IPS-18c (cell line): ENCODE results near the gene HOXB3.

Experiments used
- H3K4me3 ChIP-seq: 2 replicates; pipeline ENCODE4 v1.7.0; 2013; ENCODE audit warnings: low read depth, mild to moderate bottlenecking, low read length, moderate library complexity; ENCODE audit not compliant: insufficient read depth
- H3K9me3 ChIP-seq: one replicate; pipeline ENCODE4 v1.6.1; 2013; ENCODE audit warnings: mild to moderate bottlenecking, low read length, moderate library complexity; ENCODE audit not compliant: control insufficient read depth, insufficient read depth

The HOXB3 gene

GRCh38 chr17:48558057-48558830 lies 31.8 kb downstream of the HOXB3 start:
- Histone ChIP-seq H3K4me3 (no peak overlapping the region), H3K9me3 (no peaks in the 10 kb centered on the region)

GRCh38 chr17:48556576-48557401 lies 33.3 kb downstream of the HOXB3 start:
- H3K4me3 ChIP-seq: no peak overlapping the region
- no peaks in the 10 kb centered on the region for H3K9me3 ChIP-seq

DNA sequence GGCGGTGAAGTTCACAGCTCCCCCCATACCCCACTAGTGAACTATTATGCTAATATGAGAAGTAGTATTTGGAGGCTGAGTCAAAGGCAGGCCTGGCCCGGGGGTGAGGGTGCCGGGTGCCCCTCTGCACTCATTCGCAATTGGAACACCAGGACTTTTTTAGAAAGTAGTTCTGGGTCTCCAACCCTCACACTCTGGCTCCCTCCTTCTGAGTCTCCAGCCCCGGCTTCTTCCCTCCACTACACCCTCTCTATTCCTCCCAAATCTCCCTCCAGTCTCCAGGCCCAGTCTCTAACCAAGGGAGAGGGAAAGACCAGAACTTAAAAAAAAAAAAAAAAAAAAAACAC lies 33.8 kb downstream of the HOXB3 start:
- Histone ChIP-seq H3K4me3 (no peak overlapping the region), H3K9me3 (no peaks in the 10 kb centered on the region)

- H3K4me3 ChIP-seq: no peak overlapping the region; the same call in 1 of the 2 replicates
- no peaks in the 10 kb centered on the region for H3K9me3 ChIP-seq
These were observed 34.5 kb downstream of the HOXB3 start for GRCh38 chr17:48555258-48556228.

DNA sequence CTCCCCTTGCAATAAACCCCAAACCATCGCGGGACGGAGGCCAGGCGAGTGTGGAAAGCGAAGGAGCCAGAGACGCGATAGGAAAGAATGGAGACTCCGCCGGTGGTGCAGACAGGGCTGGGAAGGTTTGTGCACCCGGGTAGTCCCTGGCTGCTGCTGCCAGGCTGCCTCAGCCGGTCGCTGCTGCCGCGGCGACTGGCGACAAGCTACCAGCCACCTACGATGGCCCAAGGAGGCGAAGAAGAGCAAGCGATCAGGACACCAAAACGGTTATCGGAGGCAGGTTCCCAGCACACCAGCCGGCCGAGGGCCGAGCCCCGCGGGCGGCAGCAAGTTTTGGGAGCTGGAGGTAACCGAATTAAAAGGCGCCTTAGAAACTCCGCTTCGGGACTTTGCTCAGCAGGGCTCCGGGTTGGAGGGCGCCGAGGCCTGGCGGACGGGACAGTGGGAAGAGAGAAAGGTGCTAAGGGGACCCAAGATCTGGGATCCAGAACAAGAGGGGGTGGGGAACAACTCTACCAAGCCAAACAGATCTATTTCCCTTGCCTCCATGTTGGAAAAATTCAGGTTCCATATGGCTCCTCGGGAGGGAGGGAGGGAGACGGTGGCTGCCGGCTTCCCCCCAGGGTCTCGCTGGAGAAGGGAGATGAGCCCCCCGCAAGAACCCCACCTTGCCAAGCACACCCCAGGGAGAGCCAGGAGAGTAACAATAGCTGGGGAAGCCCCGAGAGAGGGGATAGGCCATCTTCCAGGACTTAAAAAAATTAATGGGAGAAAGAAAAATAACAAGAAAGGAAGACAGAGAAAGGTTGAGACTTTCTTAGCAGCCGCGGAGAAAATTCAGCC lies 35.4 kb downstream of the HOXB3 start:
- Histone ChIP-seq H3K4me3 (no peak overlapping the region; the same call in 1 of the 2 replicates), H3K9me3 (no peaks in the 10 kb centered on the region)

- H3K4me3 ChIP-seq: no peak overlapping the region
- no peaks in the 10 kb centered on the region for H3K9me3 ChIP-seq
These were observed 36.2 kb downstream of the HOXB3 start for GRCh38 chr17:48553826-48554225.

DNA sequence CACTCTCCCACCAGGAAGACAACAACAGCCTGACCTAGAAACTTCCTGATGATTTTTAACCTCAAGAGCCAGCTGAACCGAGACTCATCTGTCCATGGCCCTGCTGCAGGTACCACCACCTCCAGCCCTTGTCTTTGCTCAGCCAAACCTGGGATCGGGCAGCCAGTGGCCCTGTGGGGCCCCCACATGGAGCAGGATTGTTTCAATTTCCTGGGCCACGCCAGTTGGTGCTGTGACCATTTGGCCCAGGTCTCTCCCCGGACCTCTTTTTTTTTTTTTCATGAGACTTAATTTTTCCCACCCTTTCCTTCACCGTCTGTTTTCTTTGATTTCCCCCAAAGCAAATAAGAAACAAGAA lies 36.9 kb downstream of the HOXB3 start:
- Histone ChIP-seq H3K9me3 (no peaks in the 10 kb centered on the region), H3K4me3 (no peak overlapping the region)

DNA sequence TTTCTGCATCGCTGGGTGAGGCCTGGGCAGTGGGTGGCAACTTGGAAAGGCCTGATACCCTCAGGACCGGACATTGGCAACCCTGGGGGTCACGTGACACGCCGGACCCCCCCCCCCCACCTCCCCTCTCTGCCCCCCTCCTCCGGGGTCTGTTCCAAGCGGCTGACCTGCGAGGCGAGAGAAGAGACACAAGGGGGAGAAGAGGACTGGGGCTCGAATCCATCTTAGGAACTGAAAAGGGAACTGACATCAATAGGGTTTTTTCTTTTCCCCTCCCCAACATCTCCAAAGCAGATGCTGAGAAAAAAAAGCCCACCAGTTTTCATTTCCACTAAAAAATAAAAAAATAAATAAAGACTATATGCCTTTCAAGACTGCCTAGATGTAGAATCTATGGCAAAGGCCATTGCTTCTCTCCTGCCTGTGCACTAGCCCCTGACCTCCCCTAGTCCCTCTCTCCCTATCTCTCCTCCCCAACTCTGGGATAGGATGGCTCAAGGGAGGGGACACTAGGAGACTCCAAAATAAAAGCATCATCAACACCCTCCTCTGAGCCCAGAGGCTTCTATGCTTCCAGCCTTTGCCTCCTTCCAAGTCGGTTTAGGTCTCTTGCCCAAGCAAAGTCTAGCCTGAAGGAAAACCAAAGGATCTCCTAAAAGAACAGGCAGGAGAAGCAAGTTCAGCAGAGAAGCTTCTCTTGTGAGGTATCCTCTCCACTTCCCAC lies 37.4 kb downstream of the HOXB3 start:
- no peak overlapping the region for H3K4me3 ChIP-seq
- H3K9me3 ChIP-seq: no peaks in the 10 kb centered on the region

GRCh38 chr17:48551596-48552465 lies 38.2 kb downstream of the HOXB3 start:
- Histone ChIP-seq H3K9me3 (no peaks in the 10 kb centered on the region), H3K4me3 (no peak overlapping the region; the same call in 1 of the 2 replicates)

DNA sequence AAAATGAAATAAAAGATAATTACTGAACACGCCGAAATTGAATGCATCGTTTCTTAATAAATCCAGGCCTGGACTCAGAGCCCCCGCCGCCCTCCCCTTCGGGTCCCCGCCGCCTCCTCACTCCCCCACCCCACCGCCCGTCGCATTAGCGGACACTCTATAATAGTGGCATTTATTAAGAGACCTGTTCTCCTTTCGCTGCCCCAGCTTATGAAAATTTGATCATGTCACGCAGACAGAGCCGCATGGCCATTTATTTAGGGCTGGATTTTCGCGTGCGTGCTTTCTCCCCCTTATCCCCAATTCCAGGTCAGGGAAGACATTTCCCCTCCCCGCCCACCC lies 38.9 kb downstream of the HOXB3 start:
- no peak overlapping the region for H3K4me3 ChIP-seq
- H3K9me3 ChIP-seq: no peaks in the 10 kb centered on the region

GRCh38 chr17:48550502-48551213 lies 39.4 kb downstream of the HOXB3 start:
- Histone ChIP-seq H3K9me3 (no peaks in the 10 kb centered on the region), H3K4me3 (peak overlapping the region; percentile 31; the same call in 1 of the 2 replicates)

DNA sequence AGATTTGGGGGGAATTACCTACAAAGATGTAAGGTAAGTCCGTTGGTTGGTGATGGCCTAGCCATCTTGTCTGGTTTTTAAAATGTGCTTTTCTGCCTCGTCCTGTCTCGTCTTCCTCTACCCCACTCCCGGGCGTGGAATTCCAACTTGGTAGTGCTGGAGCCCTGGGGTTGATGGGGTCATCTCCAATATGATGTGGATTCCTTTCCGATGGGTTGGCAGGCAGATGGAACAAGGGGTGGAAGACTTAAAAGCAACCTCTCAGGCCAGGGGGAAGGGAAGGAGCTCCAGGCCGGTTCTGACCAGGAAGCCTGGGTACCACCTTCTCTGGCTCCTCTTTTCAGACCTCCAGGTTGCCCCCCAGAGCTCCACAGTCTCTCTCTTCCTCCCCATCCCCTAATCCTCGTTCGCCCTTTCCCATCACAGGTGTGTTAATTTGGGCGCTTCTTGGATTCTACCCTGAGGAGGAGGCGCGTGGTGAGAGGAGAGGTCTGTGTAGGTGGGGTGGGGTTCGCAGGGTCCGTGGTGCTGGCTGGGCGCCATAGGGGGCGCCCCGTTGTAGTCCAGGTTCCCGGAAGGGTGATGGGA lies 40.0 kb downstream of the HOXB3 start:
- peak overlapping the region; percentile 31; the same call in 1 of the 2 replicates for H3K4me3 ChIP-seq
- H3K9me3 ChIP-seq: no peaks in the 10 kb centered on the region

- Histone ChIP-seq H3K4me3 (no peak overlapping the region), H3K9me3 (no peaks in the 10 kb centered on the region)
These were observed 40.8 kb downstream of the HOXB3 start for GRCh38 chr17:48549281-48549630.

DNA sequence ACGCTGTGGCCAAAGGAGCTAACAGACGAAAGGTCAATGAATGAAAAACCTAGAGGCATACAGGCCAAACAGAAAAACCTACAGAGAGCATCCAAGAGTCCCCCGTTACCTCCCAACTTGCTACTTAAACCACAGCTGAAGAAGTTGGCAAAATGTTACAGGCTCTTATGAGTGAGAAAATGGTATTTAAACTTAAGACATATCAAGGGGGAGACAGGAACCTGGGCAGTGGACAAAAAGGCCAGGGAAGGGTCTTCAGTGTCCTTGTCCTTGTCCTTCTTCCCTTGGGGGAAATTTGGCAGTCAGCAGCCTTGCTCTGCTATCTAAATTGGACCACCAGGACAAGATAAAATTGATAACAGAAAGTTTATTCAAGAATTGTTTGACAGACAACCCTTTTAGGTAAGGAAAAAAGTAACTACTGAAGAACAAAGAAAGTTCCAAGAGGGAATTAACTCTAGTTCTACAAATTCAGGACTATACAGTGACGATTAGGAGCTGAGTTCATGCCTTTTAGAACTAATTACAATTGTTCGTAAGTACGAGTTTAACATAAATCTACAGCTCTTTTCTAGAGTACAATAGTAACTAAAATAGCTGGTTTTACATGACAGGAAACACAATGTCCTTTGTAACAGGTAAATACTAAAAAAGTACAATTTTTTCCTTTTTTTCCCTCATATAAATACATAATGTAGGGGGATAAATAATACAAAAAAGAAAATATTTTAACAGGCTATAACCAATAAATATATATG lies 41.3 kb downstream of the HOXB3 start:
- peak overlapping the region; percentile 26; the same call in 1 of the 2 replicates for H3K4me3 ChIP-seq
- no peaks in the 10 kb centered on the region for H3K9me3 ChIP-seq
